GM18867 (cell line): ENCODE measurements around the gene PPP1R11.
"Not testable (repeated sequence)": the region's sequence is repeated elsewhere in the genome, so short reads cannot be mapped to it uniquely, and the experiment has no call there.

Source experiments
- ATAC-seq: cut with Tn5 transposase; IDR thresholded peaks from one replicate; pipeline ENCODE4 v1.9.1; 2021; ENCODE audit warnings: mild to moderate bottlenecking, moderate library complexity; ENCODE audit not compliant: unreplicated experiment

The PPP1R11 gene

GRCh38 chr6:30093951-30094661, 27.1 kb downstream of the PPP1R11 start:
- no peak for ATAC-seq

- ATAC-seq, result no peak
Measured at GRCh38 chr6:30096829-30097228, 29.8 kb downstream of the PPP1R11 start.

- no peak for ATAC-seq
Measured at GRCh38 chr6:30097902-30098768, 31.1 kb downstream of the PPP1R11 start.

- ATAC-seq, result no peak
Measured at GRCh38 chr6:30100154-30100553, 33.2 kb downstream of the PPP1R11 start.

GRCh38 chr6:30100585-30101443, 33.8 kb downstream of the PPP1R11 start:
- no peak for ATAC-seq

- peak; percentile 79 for ATAC-seq
Measured at GRCh38 chr6:30101444-30102413, 34.7 kb downstream of the PPP1R11 start.

- no peak for ATAC-seq
Measured at GRCh38 chr6:30102414-30102969, 35.5 kb downstream of the PPP1R11 start.

GRCh38 chr6:30102970-30103871, 36.2 kb downstream of the PPP1R11 start:
- peak; percentile 66 for ATAC-seq

- no peak for ATAC-seq
Measured at GRCh38 chr6:30103872-30104179, 36.8 kb downstream of the PPP1R11 start.

GRCh38 chr6:30104661-30105060, 37.7 kb downstream of the PPP1R11 start:
- ATAC-seq, result no peak

GRCh38 chr6:30111266-30111856, 44.4 kb downstream of the PPP1R11 start:
- no peak for ATAC-seq

GRCh38 chr6:30112402-30112994, 45.5 kb downstream of the PPP1R11 start:
- ATAC-seq, result no peak

- peak; percentile 53 for ATAC-seq
Measured at GRCh38 chr6:30113003-30113759, 46.2 kb downstream of the PPP1R11 start, which contains the start of gene TRIM31. Gene TRIM31 (minus strand): TSS chr6:30113090. CDS start chr6:30112805, 285 bp downstream.

GRCh38 chr6:30113841-30114240, 46.8 kb downstream of the PPP1R11 start:
- ATAC-seq, result no peak

GRCh38 chr6:30116724-30117123, 49.7 kb downstream of the PPP1R11 start:
- ATAC-seq, result no peak

GRCh38 chr6:30118691-30119090, 51.7 kb downstream of the PPP1R11 start:
- not testable (repeated sequence) for ATAC-seq
